GM13977 (cell line): ENCODE results near the gene RNLS.
A peak's percentile ranks its signal among the peaks of the same experiment; 100 is the strongest.

Experiments
- DNase-seq: peaks from one replicate; pipeline ENCODE4 v3.0.0; 2012; ENCODE audit warnings: low spot score
- in situ Hi-C: fragments of 300-500 bp; cut with MboI; formaldehyde crosslinking; loops from one replicate; pipeline ENCODE4 v1.12.0; 2022; ENCODE audit warnings: low sequenced_read_pairs, low pct_unique_long_range_greater_than_20kb, mixed read lengths, inconsistent platforms; ENCODE audit not compliant: unreplicated experiment
- TF ChIP-seq, protein P1 (sequence below): IDR thresholded peaks from 2 replicates; pipeline ENCODE4 v1.5.1; 2012; ENCODE audit warnings: mild to moderate bottlenecking, control low read depth; ENCODE audit not compliant: insufficient read depth; ENCODE audit errors: extremely low read depth, missing control alignments

Gene RNLS

DNA sequence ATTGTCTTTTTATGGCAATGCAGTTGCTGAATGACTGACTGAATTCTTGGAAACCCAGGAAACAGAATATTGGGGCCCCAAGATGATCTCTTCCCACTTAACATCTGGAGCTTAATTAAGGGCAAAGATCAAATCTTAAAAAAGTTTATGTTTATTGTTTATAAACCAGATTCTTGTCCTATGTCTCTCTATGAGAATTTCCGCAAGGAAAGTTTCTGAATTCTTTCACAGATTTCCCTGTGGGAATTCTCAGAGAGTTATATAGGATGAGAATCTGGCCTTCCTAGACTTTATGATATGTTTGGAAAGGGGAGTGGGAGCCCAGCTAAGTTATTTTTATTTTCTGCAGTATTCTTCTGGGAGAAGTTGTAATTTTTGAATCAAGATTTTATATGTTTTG lies 166.3 kb downstream of the RNLS start:
- no peak for DNase-seq
- TF ChIP-seq, protein P1, sequence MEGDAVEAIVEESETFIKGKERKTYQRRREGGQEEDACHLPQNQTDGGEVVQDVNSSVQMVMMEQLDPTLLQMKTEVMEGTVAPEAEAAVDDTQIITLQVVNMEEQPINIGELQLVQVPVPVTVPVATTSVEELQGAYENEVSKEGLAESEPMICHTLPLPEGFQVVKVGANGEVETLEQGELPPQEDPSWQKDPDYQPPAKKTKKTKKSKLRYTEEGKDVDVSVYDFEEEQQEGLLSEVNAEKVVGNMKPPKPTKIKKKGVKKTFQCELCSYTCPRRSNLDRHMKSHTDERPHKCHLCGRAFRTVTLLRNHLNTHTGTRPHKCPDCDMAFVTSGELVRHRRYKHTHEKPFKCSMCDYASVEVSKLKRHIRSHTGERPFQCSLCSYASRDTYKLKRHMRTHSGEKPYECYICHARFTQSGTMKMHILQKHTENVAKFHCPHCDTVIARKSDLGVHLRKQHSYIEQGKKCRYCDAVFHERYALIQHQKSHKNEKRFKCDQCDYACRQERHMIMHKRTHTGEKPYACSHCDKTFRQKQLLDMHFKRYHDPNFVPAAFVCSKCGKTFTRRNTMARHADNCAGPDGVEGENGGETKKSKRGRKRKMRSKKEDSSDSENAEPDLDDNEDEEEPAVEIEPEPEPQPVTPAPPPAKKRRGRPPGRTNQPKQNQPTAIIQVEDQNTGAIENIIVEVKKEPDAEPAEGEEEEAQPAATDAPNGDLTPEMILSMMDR: no peak
- in situ Hi-C loops: no loop called here

DNA sequence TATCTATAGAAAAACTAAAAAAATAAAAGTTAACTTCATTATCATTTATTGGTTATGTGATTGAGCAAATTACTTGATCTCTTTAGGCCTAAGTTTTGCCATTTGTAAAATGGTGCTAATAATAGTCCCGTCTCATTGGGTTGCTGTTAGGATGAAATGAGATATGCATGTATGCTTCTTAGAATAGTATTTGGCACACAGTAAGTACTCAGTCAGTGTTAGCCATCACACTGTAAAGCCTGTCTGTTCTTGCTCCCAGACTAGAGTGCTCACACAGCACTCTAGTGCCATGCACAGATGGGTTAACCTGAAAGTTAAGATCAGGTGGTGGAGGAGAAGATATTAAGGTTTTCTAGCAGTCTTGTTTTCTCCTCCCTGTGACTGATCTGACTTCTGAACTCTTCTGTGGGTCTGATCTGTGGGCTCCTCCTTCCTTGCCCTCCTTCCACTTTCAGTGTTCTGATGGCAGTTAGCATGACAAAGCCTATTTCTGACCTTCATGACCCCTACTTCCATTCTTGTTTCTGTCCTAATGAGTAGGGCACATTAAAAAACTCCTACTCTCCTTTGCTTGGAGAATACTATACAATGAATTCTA lies 167.5 kb downstream of the RNLS start:
- no peak for DNase-seq
- TF ChIP-seq, protein P1: no peak
- in situ Hi-C loops: no loop called here

DNA sequence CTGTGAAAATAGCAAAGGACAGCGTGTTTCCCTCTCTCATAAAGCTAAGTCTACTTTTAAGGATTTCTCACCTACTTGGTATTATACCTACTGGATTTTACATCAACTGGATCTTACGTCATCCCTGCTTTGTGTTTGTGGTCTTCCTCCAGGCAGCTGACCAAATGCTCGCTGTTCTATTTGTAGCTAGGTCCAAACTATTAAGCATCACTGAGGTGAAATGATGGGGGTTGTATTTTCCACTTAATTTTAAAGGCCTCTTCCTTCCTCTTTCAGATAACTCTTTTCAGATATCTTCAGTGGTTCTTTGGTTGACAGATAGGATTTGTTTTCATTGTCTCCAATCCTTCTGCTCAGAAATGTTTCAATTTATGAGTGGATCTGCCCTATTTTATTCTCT lies 169.7 kb downstream of the RNLS start:
- DNase-seq: no peak
- TF ChIP-seq, protein P1: no peak
- in situ Hi-C loops: no loop called here

GRCh38 chr10:88411772-88412349 lies 171.3 kb downstream of the RNLS start:
- no peak for DNase-seq
- in situ Hi-C loops: no loop called here
- TF ChIP-seq, protein P1: no peak

DNA sequence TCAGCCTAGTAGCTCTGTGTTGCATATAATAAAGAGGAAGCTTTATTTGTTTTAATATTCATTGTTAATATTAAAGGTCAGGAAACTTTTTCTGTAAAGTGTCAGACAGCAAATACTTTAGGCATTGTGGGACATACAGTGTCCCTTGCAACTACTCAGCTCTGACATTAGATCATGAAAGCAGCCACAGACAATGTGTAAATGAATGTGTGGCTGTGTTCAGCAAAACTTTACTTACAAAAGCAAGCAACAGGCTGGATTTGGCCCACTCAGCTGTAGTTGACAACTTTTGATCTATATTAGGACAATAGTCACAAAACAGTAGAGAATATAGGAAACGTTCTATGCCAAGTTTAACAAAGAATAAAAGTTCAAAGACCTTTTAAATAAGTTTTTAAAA lies 173.3 kb downstream of the RNLS start:
- no peak for DNase-seq
- in situ Hi-C loops: loop anchor here (10.0 kb wide), 1 partner anchor 135 kb away; no protein-coding TSS in a partner anchor
- TF ChIP-seq, protein P1: no peak

DNA sequence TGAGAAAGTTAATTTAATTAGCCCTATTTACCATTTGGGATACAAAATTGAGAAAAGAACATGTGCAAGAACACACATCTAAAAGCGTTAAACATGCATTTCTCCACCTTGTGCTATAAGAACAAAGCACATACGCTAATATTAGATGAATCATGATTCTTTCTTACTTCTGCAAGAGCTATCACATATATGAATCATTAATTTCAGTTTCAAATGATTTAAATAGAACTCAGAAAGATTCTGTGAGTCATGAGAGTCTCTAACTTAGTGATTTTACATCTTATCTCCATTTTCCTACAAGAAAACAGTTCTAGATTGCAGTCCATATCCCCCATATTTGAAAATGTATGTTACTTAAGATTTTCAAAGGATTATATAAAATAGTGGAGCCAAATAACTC lies 173.9 kb downstream of the RNLS start:
- in situ Hi-C loops: loop anchor here (10.0 kb wide), 1 partner anchor 136 kb away; no protein-coding TSS in a partner anchor
- peak; percentile 17 for DNase-seq
- TF ChIP-seq, protein P1: no peak
